ENCODE measurements around the gene PGPEP1. TPM values are rescaled to one million over a fixed set of nuclear protein-coding genes. Genes with fewer than 3 reads are reported as not detected.
"Not testable (repeated sequence)": the region's sequence is repeated elsewhere in the genome, so short reads cannot be mapped to it uniquely, and the experiment has no call there.

Gene PGPEP1
- total and polyA plus RNA-seq, 10 of the 15 experiments (the other 5 are each of a cell fraction or from before 2014, with no cell fraction given): 13.8 to 39.4 (median 17.0) TPM

DNA sequence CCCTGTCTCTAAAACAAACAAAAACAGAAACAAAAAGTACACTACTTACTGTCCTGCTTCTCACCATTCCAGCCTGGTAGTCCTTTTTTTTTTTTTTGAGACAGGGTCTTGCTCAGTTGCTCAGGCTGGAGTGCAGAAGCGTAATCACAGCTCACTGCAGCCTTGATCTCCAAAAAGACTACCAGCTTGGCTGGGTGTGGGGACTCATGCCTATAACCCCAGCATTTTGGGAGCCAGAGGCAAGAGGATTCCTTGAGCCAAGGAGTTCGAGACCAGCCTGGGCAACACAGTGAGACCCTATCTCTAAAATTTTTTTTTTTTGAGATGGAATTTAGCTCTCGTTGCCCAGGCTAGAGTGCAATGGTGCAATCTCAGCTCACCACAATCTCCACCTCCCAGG lies 40.4 kb downstream of the PGPEP1 start:
- POLR2A ChIA-PET: interaction anchor here (0.7 to 1.5 kb wide), 5 partner anchors 16 to 963 kb away, joined by 3 to 7 read pairs (median 4); no protein-coding TSS in a partner anchor
- H3K79me2 ChIP-seq (ENCODE audit: control insufficient read depth, insufficient read depth, low read length): no peaks in the 10 kb centered on the region
- CTCF ChIA-PET: interaction anchor here (0.8 to 1.5 kb wide), 7 partner anchors 7 to 101 kb away, joined by 3 to 10 read pairs (median 4); no protein-coding TSS in a partner anchor
- BruUV-seq (replicated peaks): no TSS peak
- WGBS (ENCODE audit: insufficient coverage, insufficient replicate concordance, low lambda C conversion rate, missing lambda C conversion rate): 37% methylated on average over 3 of the region's 3 CpGs
- ATAC-seq: no peak
- no peaks in the 10 kb centered on the region for H3K27me3 ChIP-seq (replicated peaks in 1 of 2; ENCODE audit: control insufficient read depth in 2 of 2, insufficient read depth in 2 of 2, low read length in 1 of 2)
- TF ChIP-seq YBX1 (IDR thresholded peaks at IDR 0.05) (no peak), PAX8 (IDR thresholded peaks at IDR 0.05) (no peak), MTA2 (IDR thresholded peaks at IDR 0.05; ENCODE audit: low read depth) (no peak)
- H3K36me3 ChIP-seq (ENCODE audit: control insufficient read depth in 2 of 2, insufficient read depth in 2 of 2, low read length in 1 of 2): no peaks in the 10 kb centered on the region
- no peak for DNase-seq (ENCODE audit: low read depth, low spot score)
- H3K4me1 ChIP-seq (ENCODE audit: control insufficient read depth, insufficient read depth, low read length): peaks cover 15% of the 10 kb centered on the region
- intact Hi-C loops (cut with micrococcal nuclease; ENCODE audit: unreplicated experiment): no loop called here
- no peak overlapping the region for H3K9ac ChIP-seq (ENCODE audit: control insufficient read depth, insufficient read depth, low read length)
- FAIRE-seq: no peak
- H3K9me3 ChIP-seq (replicated peaks; ENCODE audit: control insufficient read depth, insufficient read depth, low read length): no peaks in the 10 kb centered on the region
- H3K27ac ChIP-seq (ENCODE audit: control insufficient read depth, insufficient read depth): no peak overlapping the region
- no peak overlapping the region for H2AFZ ChIP-seq (ENCODE audit: control insufficient read depth, low read depth, low read length)
- RAD21 ChIA-PET (ENCODE audit: unreplicated experiment): interaction anchor here (1.4 kb wide), 1 partner anchor 15 kb away, joined by 3 read pairs; no protein-coding TSS in a partner anchor
- no peaks in the 10 kb centered on the region for H4K20me1 ChIP-seq (ENCODE audit: control insufficient read depth, insufficient read depth)
- SMC1A ChIA-PET (ENCODE audit: uncharacterized antibody, unreplicated experiment): interaction anchor here (2.1 kb wide), 1 partner anchor 52 kb away, joined by 4 read pairs; no protein-coding TSS in a partner anchor
- H3K4me2 ChIP-seq (ENCODE audit: control insufficient read depth, insufficient read depth): no peak overlapping the region
- in situ Hi-C loops (cut with MboI): no loop called here
- no peak overlapping the region for H3K4me3 ChIP-seq

GRCh38 chr19:18383622-18384021 lies 43.2 kb downstream of the PGPEP1 start:
- H3K79me2 ChIP-seq (ENCODE audit: control insufficient read depth, insufficient read depth, low read length); H3K9me3 ChIP-seq (replicated peaks; ENCODE audit: control insufficient read depth, insufficient read depth, low read length); DNase-seq (ENCODE audit: low read depth, low spot score); H3K4me3 ChIP-seq; H3K36me3 ChIP-seq (ENCODE audit: control insufficient read depth in 2 of 2, insufficient read depth in 2 of 2, low read length in 1 of 2); in situ Hi-C loops (cut with MboI); FAIRE-seq; BruUV-seq (replicated peaks); H2AFZ ChIP-seq (ENCODE audit: control insufficient read depth, low read depth, low read length); RAD21 ChIA-PET (ENCODE audit: unreplicated experiment); H3K4me1 ChIP-seq (ENCODE audit: control insufficient read depth, insufficient read depth, low read length); H3K27ac ChIP-seq (ENCODE audit: control insufficient read depth, insufficient read depth); ATAC-seq; H3K4me2 ChIP-seq (ENCODE audit: control insufficient read depth, insufficient read depth); intact Hi-C loops (cut with micrococcal nuclease; ENCODE audit: unreplicated experiment); H3K9ac ChIP-seq (ENCODE audit: control insufficient read depth, insufficient read depth, low read length); H4K20me1 ChIP-seq (ENCODE audit: control insufficient read depth, insufficient read depth); SMC1A ChIA-PET (ENCODE audit: uncharacterized antibody, unreplicated experiment); H3K27me3 ChIP-seq (replicated peaks in 1 of 2; ENCODE audit: control insufficient read depth in 2 of 2, insufficient read depth in 2 of 2, low read length in 1 of 2): not testable (repeated sequence)
- 29% methylated on average over 10 of the region's 11 CpGs for WGBS (ENCODE audit: insufficient coverage, insufficient replicate concordance, low lambda C conversion rate, missing lambda C conversion rate)
- POLR2A ChIA-PET: interaction anchor here (0.6 kb wide), 1 partner anchor 447 kb away, joined by 5 read pairs; no protein-coding TSS in a partner anchor
- CTCF ChIA-PET: interaction anchor here (0.7 to 1.7 kb wide), 4 partner anchors 24 to 94 kb away, joined by 3 to 4 read pairs (median 3); no protein-coding TSS in a partner anchor
